ENCODE results near the gene YARS2.

GRCh38 chr12:32783029-32783428 lies 27.3 kb upstream of the YARS2 start:
- no peak for TF ChIP-seq NFRKB (IDR thresholded peaks at IDR 0.05)
- TF ChIP-seq SP1 (IDR thresholded peaks at IDR 0.05) = no peak
- TF ChIP-seq CTBP1 (IDR thresholded peaks at IDR 0.05; ENCODE audit: borderline replicate concordance) = no peak
- TF ChIP-seq ELF4 (IDR thresholded peaks at IDR 0.05) = no peak
- TF ChIP-seq FOXA1 (IDR thresholded peaks at IDR 0.05) = no peak

All from HEK293T (cell line).